Measurements from ENCODE around the gene PAIP1. TPM values are rescaled to one million over a fixed set of nuclear protein-coding genes. Genes with fewer than 3 reads are reported as not detected.

Gene PAIP1
- total RNA-seq, 1 donor from 2014 or later, result 179 TPM

DNA sequence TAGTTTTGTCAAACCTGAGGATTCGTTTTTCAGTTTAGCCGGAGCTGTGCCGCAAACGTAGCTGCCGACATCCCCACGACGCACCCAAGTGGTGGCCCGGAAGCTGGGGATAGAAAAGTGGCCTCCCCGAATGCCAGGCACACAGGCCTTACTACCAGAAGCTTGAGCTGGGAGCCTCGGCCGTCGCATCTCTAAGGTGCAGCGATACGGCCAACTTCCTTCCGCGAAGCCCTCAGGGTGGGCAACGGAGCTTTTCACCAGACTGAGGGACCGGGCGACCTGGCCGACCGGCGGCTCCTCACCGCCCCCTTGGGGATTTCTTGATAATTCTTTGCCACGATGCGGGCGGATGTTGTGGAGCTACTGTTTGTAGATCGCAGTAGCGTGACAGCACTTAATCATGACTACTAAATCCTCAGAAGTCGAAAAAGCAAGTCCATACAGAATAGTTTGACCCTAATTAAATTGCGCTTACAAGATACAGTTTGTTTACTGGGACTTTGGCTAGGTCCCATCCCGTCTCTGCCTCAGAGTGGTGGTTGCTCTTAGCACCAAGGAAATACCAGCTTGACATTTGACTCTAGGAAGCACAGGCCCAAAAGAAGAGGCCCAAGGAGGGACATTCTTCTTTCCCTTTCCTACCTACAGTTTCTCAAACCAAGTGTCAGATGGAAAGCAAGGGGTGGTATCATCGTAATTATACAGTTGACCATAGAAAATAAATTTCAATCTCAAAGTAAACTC lies 72.6 kb downstream of the PAIP1 start:
- TF ChIP-seq, protein P1, sequence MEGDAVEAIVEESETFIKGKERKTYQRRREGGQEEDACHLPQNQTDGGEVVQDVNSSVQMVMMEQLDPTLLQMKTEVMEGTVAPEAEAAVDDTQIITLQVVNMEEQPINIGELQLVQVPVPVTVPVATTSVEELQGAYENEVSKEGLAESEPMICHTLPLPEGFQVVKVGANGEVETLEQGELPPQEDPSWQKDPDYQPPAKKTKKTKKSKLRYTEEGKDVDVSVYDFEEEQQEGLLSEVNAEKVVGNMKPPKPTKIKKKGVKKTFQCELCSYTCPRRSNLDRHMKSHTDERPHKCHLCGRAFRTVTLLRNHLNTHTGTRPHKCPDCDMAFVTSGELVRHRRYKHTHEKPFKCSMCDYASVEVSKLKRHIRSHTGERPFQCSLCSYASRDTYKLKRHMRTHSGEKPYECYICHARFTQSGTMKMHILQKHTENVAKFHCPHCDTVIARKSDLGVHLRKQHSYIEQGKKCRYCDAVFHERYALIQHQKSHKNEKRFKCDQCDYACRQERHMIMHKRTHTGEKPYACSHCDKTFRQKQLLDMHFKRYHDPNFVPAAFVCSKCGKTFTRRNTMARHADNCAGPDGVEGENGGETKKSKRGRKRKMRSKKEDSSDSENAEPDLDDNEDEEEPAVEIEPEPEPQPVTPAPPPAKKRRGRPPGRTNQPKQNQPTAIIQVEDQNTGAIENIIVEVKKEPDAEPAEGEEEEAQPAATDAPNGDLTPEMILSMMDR (IDR thresholded peaks at IDR 0.05; ENCODE audit: insufficient read depth, low read length, poor library complexity, severe bottlenecking), result peak; percentile 78
- Histone ChIP-seq H3K36me3 (ENCODE audit: control insufficient read depth, insufficient read depth, low read length) (no peaks in the 10 kb centered on the region), H3K4me3 (ENCODE audit: low read depth, low read length) (peak overlapping the region; percentile 89), H3K27me3 (ENCODE audit: control insufficient read depth, insufficient read depth, low read length) (no peaks in the 10 kb centered on the region)
- DNase-seq (ENCODE audit: low read depth), result peak; percentile 43

DNA sequence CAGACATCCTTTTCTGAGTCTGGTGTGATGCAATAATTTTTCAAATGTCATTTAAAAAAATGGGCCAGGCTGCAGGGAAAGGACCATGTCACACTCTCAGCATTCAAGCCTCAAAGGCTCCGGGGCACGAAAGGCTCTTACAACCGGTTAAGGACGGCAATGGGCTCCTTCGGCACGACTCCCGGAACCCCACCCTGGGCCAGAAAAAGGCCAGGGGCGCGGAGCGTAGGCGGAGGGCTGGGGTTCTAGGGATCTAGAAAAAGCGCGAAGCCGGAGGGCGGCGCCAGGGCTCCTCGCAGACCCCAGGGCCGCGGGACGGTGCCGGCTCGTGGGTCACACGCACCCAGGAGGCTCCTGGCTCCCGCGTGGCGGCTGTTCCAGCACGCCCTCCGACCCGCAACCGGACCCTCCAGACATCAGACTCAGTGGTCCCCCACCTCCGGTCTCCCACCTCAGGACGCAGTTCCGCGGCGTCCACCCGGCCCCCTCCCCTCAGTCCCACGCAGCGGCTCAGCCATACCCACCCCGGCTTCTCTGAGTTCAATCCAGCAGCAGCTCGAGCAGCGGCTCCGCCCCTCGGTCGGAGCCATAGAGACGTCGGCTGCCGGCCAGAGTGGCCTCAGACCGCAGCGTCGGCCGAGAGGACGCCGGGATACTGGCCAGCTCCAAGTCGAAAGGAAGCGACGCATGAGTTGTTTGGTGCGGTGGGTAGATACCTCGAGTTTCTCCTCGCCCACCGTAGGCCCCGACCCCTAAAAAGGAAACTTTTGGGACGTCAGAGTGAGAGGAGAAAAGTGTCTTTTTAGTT lies 73.4 kb downstream of the PAIP1 start, which contains the start of gene TMEM267:
TSS of gene TMEM267 (minus strand) at position 568 of the 808 bp plus-strand sequence. CDS start 29,896 bp downstream, outside the sequence.
- peak; percentile 71 for DNase-seq (ENCODE audit: low read depth)
- TF ChIP-seq, protein P1 (IDR thresholded peaks at IDR 0.05; ENCODE audit: insufficient read depth, low read length, poor library complexity, severe bottlenecking), result no peak
- no peaks in the 10 kb centered on the region for H3K27me3 ChIP-seq (ENCODE audit: control insufficient read depth, insufficient read depth, low read length)
- H3K36me3 ChIP-seq (ENCODE audit: control insufficient read depth, insufficient read depth, low read length), result no peaks in the 10 kb centered on the region
- H3K4me3 ChIP-seq (ENCODE audit: low read depth, low read length), result peak within 1 kb of the TSS; percentile 89

DNA sequence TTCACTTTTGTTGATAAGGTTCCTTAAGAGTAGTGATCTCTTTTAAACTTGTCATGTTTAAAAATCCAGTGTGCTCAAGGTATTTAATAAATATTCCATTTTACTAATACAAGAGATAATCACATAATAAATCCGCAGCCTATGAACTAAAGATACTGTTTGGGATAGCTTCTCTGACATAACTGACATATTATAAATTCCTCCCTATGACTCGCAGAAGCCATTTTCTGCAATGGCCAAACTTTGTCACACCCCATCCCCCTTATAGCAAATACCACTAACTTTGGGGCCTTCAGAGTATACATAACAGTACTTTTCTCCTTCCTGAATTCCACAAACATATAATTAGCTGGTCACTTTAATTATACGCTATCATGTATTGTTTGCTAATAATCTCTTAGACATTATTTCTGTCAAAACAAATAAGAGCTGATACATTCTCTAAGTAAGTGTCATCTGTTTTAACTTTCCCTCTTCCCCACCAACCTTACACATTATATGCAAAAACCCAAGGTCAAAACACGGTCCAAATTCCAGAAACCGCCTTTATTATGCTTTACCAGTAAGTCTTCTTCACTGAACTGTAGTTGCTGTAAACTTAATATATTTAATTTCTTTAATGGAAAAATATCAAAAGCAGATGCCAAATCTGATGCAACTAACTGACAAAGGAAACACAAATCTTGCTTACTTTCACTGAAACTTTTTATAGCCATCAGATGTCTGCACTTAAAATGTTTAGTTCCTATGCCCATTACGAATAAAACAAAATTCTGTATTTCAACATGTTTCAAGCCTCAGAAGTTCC lies 74.2 kb downstream of the PAIP1 start:
- Histone ChIP-seq H3K27me3 (ENCODE audit: control insufficient read depth, insufficient read depth, low read length) (no peaks in the 10 kb centered on the region), H3K36me3 (ENCODE audit: control insufficient read depth, insufficient read depth, low read length) (no peaks in the 10 kb centered on the region), H3K4me3 (ENCODE audit: low read depth, low read length) (peak overlapping the region; percentile 89)
- TF ChIP-seq, protein P1 (IDR thresholded peaks at IDR 0.05; ENCODE audit: insufficient read depth, low read length, poor library complexity, severe bottlenecking), result no peak
- DNase-seq (ENCODE audit: low read depth), result no peak

Other genes starting within 250 kb of the PAIP1 start
- gene HMGCS1, start 243.7 kb downstream of the PAIP1 start, total RNA-seq, result 64.3 and 72.8 TPM in 2 replicates
- 4.7 and 7.5 TPM in 2 replicates for gene CCL28, start 144.7 kb downstream of the PAIP1 start, total RNA-seq
- gene TMEM267, start 73.2 kb downstream of the PAIP1 start, total RNA-seq, result 17.9 and 25.4 TPM in 2 replicates
- gene C5orf34, start 41.9 kb downstream of the PAIP1 start, total RNA-seq, result 0.38 and 1.1 TPM in 2 replicates
- 33.3 and 41.4 TPM in 2 replicates for gene NNT, start 46.1 kb upstream of the PAIP1 start, total RNA-seq